ENCODE measurements around the gene WDR5.

DNA sequence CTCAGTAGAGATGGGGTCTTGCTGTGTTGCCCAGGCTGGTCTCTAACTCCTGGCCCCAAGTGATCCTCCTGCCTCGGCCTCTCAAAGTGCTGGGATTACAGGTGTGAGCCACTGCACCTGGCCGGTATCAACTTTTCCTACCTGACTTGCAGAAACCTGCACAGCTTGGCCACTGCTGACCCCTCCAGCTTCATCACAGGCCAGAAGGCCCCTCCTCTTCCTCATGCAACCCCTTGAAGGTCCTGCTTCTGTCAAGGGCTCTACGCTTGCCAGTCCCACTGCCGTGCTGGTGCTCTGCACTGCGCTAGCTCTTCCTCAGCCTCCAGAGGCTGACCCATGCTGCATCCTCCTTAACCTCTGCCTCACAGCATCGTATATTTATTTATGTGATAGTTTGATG lies 61.0 kb downstream of the WDR5 start:
- TF ChIP-seq, protein P1, sequence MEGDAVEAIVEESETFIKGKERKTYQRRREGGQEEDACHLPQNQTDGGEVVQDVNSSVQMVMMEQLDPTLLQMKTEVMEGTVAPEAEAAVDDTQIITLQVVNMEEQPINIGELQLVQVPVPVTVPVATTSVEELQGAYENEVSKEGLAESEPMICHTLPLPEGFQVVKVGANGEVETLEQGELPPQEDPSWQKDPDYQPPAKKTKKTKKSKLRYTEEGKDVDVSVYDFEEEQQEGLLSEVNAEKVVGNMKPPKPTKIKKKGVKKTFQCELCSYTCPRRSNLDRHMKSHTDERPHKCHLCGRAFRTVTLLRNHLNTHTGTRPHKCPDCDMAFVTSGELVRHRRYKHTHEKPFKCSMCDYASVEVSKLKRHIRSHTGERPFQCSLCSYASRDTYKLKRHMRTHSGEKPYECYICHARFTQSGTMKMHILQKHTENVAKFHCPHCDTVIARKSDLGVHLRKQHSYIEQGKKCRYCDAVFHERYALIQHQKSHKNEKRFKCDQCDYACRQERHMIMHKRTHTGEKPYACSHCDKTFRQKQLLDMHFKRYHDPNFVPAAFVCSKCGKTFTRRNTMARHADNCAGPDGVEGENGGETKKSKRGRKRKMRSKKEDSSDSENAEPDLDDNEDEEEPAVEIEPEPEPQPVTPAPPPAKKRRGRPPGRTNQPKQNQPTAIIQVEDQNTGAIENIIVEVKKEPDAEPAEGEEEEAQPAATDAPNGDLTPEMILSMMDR (IDR thresholded peaks at IDR 0.05): no peak
- no peak for TF ChIP-seq POLR2A (IDR thresholded peaks at IDR 0.05)

All from testis (tissue), 2 donors.